Cerebellar nuclear complex (tissue), 1 donor: ENCODE measurements around the gene EXOSC1.
"Not testable (repeated sequence)": the region's sequence is repeated elsewhere in the genome, so short reads cannot be mapped to it uniquely, and the experiment has no call there.

Experiments
- DNase-seq, 2 experiments: peaks; one replicate each; lab custom pipeline; 2025; lab: John Stamatoyannopoulos, UW

The EXOSC1 gene

GRCh38 chr10:97445722-97446639 lies at the start of gene EXOSC1, which contains the start of gene ZDHHC16:
Gene EXOSC1 (minus strand): TSS chr10:97446006. CDS start chr10:97445985, 21 bp downstream.
Gene ZDHHC16 (plus strand): TSS chr10:97446175. CDS start chr10:97451676, 5,501 bp downstream.
- DNase-seq, result peak; percentile 75 to 91

DNA sequence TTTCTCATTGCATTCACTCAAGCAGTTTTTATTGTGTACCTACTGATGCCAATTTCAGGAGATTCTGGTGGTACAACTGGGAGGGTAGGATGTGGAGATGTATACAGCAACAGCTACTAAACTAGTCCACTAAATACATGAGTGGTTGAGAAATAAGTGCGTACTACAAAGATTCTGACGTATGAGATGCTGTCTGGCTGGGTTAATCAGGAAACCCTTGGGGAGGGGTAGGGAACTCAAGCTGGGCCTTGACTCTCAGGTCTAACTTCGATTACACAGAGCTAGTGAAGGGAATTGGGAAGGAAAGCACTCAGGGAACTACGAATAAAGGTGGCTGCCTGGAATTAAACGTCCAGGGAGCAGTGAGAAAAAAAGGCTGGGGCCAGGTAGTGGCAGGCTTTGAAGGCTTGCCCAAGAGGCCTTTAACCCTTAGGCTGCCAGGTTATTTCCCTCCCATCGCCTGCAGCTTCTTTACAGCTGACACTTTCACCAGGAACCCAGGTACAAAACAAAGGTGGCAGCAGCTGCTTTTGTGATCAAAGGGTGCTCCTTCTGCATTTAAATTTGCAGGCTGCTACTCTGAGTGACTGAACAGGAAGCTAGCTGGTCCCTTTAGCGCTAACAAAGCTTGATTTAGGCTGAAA lies 49.2 kb upstream of the EXOSC1 start:
- DNase-seq, result no peak

GRCh38 chr10:97494151-97494550 lies 48.3 kb upstream of the EXOSC1 start:
- no peak for DNase-seq

GRCh38 chr10:97490592-97490991 lies 44.8 kb upstream of the EXOSC1 start:
- DNase-seq, result no peak

GRCh38 chr10:97485647-97486281 lies 40.0 kb upstream of the EXOSC1 start:
- DNase-seq, result no peak

DNA sequence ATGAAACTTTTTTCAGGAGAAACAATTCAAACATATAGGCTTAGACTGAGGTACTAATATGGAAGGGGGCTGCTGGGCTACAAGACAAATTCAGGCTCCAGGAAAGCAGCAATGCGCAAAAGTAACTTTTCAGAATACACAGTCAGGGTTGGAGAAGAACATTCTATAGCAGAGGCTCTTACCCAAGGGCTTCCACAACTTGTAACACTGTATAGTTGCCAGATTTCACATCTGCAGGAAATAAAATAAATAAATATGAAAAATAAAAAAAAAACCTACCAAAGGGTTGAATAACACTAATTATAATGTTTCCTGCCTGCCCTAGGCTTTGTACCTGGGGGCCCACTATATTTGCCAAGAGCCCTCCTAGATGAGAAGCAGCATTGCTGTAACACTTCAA lies 38.1 kb upstream of the EXOSC1 start:
- no peak for DNase-seq

GRCh38 chr10:97483506-97483905 lies 37.7 kb upstream of the EXOSC1 start:
- DNase-seq, result no peak

DNA sequence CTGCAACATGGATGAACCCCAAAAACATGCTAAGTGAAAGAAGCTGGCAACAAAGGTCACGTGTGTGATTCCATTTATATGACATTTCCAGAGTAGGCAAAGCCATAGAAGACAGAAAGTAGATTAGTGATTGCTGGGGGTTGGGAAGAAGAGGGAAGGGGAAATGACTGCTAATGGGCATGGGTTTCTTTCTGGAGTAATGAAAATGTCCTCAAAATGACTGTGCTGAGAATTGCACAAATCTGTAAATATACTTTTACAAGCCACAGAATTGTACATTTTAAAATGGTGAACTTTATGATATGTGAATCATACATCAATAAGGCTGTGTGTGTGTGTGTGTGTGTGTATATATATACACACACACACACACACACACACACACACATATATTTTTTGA lies 36.6 kb upstream of the EXOSC1 start:
- DNase-seq, result no peak

DNA sequence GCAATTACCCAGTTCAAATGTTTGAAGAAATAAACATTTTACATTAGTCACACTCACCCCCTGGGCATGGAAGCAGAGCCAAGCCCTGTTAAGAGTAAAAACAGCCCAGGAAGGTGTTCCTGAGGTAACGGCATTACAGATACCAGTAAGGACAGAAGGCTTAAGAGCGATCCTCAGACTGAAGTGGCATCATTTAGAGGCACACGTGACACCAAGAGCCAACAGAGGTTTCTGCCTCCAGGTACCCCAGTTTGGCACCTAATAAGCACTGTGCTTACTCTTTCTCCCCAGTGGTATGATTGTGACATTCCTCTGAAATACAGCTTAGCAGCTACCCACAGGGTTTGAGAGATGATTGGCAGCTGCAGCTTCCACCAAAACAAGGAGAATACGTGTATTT lies 35.3 kb upstream of the EXOSC1 start:
- DNase-seq, result no peak

GRCh38 chr10:97479939-97480338 lies 34.1 kb upstream of the EXOSC1 start:
- no peak for DNase-seq

GRCh38 chr10:97479410-97479809 lies 33.6 kb upstream of the EXOSC1 start:
- not testable (repeated sequence) for DNase-seq

DNA sequence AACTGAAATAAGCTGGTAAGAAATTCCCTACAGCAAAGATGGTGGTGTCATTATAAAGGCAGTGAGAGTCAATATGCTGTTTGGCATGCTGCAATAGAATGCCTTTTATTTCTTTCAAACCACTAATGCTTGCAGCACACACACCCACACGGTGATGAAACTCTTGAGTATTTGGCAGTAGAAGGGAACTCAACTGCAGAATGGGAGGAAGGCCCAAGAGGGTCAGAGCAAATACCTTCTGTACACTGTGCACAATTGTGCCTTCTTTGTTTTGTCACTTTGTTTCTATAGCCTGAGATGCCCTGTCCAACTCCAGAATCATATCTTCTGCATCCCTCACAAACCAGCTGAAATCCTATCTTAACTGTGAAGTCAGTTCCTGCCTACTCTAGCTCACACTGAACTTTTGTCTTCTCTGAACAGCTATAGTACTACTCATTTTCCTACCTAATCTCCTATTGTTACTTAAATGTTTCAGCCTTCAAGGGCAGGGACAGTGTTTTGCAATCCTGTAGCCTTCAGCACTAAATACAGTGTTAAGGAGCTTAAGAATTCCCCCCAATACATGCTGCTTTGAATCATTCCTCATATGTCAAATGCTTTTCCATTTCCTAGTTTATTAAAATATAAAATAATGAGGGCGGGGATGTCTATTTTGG lies 30.3 kb upstream of the EXOSC1 start:
- DNase-seq, result no peak

- DNase-seq, result no peak
These were observed 29.1 kb upstream of the EXOSC1 start for GRCh38 chr10:97474918-97475317.

DNA sequence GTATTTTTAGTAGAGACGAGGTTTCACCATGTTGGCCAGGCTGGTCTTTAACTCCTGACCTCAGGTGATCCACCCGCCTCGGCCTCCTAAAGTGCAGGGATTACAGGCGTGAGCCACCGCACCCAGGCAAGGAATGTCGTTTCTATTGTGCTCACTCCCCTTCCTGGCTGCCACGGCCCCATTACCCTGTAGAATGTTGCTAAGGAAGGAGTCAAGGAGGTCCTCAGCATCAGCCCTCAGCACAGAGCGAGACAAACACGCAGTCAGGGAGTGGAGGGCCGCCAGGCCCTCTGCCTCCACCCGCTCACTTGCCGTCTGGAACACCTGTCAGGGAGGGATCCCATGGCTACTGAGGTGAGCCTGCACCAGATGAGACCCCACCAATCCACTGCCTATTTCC lies 23.0 kb upstream of the EXOSC1 start:
- DNase-seq, result not testable (repeated sequence)

DNA sequence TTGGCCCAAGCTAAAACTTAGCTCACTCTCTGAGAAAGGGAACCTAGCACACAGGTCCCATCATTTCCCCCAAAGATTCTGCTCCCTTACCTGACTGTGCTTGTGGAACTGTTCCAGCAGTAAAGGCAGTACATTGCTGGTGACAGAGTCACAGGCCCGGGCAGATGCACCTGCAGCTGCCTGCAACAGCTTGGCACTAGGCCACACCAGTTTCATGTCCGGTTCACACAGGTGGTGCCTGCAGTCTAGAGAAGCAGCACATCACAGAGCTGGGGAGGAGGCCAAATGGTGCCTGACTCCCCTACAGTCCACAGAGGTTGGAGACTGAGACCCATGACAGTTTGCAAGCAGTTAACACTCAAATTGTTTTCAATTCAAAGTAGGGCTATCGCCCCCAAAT lies 22.4 kb upstream of the EXOSC1 start:
- no peak for DNase-seq

DNA sequence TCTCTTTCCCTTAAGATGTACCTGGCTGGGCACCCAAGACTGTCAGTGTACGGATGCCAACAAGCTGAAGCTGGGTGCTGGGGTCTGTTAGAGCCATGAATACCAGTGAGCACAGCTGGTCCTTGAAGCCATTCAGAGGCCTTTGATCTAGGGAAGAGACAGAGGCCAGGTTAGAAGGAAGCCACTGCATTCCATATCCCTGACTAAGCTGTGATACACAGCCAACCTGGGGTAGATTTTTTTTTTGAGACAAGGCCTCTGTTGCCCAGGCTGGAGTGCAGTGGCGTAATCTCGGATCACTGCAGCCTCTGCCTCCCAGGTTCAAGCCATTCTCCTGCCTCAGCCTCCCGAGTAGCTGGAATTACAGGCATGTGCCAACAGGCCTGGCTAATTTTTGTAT lies 20.9 kb upstream of the EXOSC1 start:
- DNase-seq, result no peak

- no peak for DNase-seq
These were observed 20.2 kb upstream of the EXOSC1 start for GRCh38 chr10:97465982-97466381.

- DNase-seq, result no peak
These were observed 18.4 kb upstream of the EXOSC1 start for GRCh38 chr10:97464226-97464625.

DNA sequence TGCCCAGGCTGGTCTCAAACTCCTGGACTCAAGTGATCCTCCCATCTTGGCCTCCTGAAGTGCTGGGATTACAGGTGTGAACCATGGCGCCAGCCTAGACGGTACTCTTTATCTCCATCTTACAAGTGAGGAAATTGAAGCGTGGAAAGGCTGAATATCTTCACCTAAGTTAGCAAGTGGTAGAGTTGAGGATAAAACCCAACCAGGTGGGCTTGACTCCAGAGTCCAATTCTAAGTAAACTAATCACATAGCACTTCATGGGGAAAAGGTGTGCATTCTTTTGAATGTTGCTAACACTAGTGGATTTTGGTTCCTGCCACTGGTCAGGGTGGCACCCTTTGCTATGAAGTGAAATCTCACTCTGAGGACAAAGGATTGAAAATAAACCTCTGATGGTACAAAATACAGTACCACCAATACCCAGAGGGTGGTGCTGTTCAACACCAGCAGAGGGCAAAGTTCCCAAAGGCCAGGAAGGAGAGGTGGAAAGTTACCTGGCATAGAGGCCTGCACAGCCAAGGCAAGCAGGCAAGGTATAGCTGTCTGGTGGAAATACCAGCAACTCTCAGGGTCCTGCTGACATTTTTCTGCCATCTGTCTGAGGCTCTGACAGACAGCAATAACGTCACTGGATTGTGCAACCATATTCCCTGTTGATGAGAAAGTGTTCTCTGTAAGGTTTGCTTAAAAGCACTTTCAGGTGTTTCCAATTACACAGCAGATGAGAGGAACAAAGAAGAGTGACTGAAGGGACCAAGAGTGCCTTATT lies 17.7 kb upstream of the EXOSC1 start:
- peak in 1 of 2 experiments; percentile 43 for DNase-seq

- DNase-seq, result no peak
These were observed 16.5 kb upstream of the EXOSC1 start for GRCh38 chr10:97462309-97462708.

DNA sequence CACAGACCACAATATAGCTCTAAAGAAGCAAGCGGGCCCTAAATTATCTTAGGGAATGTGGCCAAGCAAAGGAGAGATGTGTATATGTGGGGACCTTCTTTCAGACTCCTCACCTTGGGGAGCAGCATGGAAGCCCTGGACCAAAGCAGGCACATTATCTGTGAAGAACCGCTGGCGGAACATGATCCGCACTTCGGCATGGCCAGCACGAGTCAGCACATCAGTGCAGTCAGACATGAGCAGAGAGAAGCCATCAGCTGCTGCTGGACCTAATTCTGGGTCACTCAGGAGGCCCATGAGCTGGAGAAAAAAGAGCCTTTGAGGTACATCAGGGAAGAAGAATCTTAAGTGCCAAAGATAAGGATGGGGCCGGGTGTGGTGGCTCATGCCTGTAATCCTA lies 14.1 kb upstream of the EXOSC1 start:
- no peak for DNase-seq
